B cell (primary cell): ENCODE data around the gene COG3. TPM values are rescaled to one million over a fixed set of nuclear protein-coding genes. Genes with fewer than 3 reads are reported as not detected.
A peak's percentile ranks its signal among the peaks of the same experiment; 100 is the strongest.

Experiments
- ATAC-seq: fragments of 200-7000 bp; cut with Tn5 transposase; one replicate; pipeline ENCODE4 v1.10.0; 2021; ENCODE audit warnings: low read depth, mild to moderate bottlenecking, moderate number of reproducible peaks, moderate library complexity
- CTCF ChIA-PET: fragments of 350-600 bp; sonication (Branson Sonifier 250); formaldehyde crosslinking; loops from one replicate; lab custom pipeline; 2021; ENCODE audit warnings: antibody characterized with exemption, inconsistent platforms; lab: Charles Lee
- POLR2A ChIA-PET: fragments of 350-600 bp; sonication (Branson Sonifier 250); formaldehyde crosslinking; loops from one replicate; lab custom pipeline; 2021; ENCODE audit warnings: antibody characterized with exemption; lab: Charles Lee
- DNase-seq: peaks from one replicate; pipeline ENCODE4 v3.0.0; 2013
- H2AFZ ChIP-seq: 2 replicates; pipeline ENCODE4 v1.6.1; 2012; ENCODE audit warnings: mild to moderate bottlenecking, low read depth, low read length; ENCODE audit not compliant: insufficient read depth, poor library complexity, severe bottlenecking
- H3K27ac ChIP-seq, 2 donors: 1 replicate in 1 of 2; 2 replicates in 1 of 2; pipeline ENCODE4 v1.5.1; 2012 to 2013; ENCODE audit warnings: low read length in 2 of 2, mild to moderate bottlenecking in 2 of 2, moderate library complexity in 1 of 2
- H3K27me3 ChIP-seq, 4 experiments: fragments of 200-600 bp in 1 of 4; sonication (generic) in 1 of 4; replicated peaks in 1 of 4; 1 replicate in 2 of 4; 2 replicates in 2 of 4; pipeline versions ENCODE4 v1.6.1 to v1.7.0; 2013 to 2016; ENCODE audit warnings: low read length in 3 of 4, mild to moderate bottlenecking in 2 of 4, mixed read lengths in 1 of 4, moderate library complexity in 1 of 4; ENCODE audit not compliant: insufficient read depth in 4 of 4, control insufficient read depth in 3 of 4; ENCODE audit errors: control extremely low read depth in 1 of 4
- H3K36me3 ChIP-seq, 2 experiments: replicated peaks in 1 of 2; 1 replicate in 1 of 2; 2 replicates in 1 of 2; pipeline versions ENCODE4 v1.6.1 to v1.7.1; 2013; ENCODE audit warnings: low read length in 1 of 2; ENCODE audit not compliant: insufficient read depth in 2 of 2, control insufficient read depth in 1 of 2; ENCODE audit errors: control extremely low read depth in 1 of 2, extremely low read depth in 1 of 2
- H3K4me1 ChIP-seq, 2 donors: fragments of 200-600 bp in 1 of 2; sonication (generic) in 1 of 2; 1 replicate in 1 of 2; 2 replicates in 1 of 2; pipeline versions ENCODE4 v1.5.1 to v1.6.1; 2013 to 2017; ENCODE audit warnings: low read length in 2 of 2; ENCODE audit not compliant: control insufficient read depth in 2 of 2, insufficient read depth in 2 of 2
- H3K4me2 ChIP-seq: replicated peaks from 2 replicates; pipeline ENCODE3; 2012; ENCODE audit warnings: mild to moderate bottlenecking, low read depth, low read length; ENCODE audit not compliant: poor library complexity, severe bottlenecking
- H3K4me3 ChIP-seq, 5 experiments: fragments of 200-600 bp in 1 of 5; sonication (generic) in 1 of 5; 1 replicate in 3 of 5; 2 replicates in 2 of 5; pipeline versions ENCODE4 v1.5.1 to v1.7.0; 2011 to 2016; ENCODE audit warnings: low read length in 4 of 5, mild to moderate bottlenecking in 4 of 5, low read depth in 2 of 5, control low read depth in 1 of 5, moderate library complexity in 1 of 5; ENCODE audit not compliant: insufficient read depth in 1 of 5; ENCODE audit errors: control extremely low read depth in 1 of 5, extremely low read depth in 1 of 5
- H3K79me2 ChIP-seq: fragments of 200-600 bp; sonication (generic); one replicate; pipeline ENCODE4 v1.6.0; 2016; ENCODE audit warnings: low read length; ENCODE audit not compliant: control insufficient read depth, insufficient read depth
- H3K9ac ChIP-seq: fragments of 200-600 bp; sonication (generic); 2 replicates; pipeline ENCODE4 v1.6.1; 2017; ENCODE audit warnings: mild to moderate bottlenecking, low read length, moderate library complexity
- H3K9me3 ChIP-seq, 3 donors: one replicate each; pipeline versions ENCODE4 v1.6.1 to v1.7.1; 2013; ENCODE audit warnings: low read length in 2 of 3; ENCODE audit not compliant: control insufficient read depth in 2 of 3, insufficient read depth in 1 of 3; ENCODE audit errors: control extremely low read depth in 1 of 3
- H4K20me1 ChIP-seq: 2 replicates; pipeline ENCODE4 v1.6.0; 2012; ENCODE audit warnings: mild to moderate bottlenecking, low read length; ENCODE audit not compliant: insufficient read depth, control insufficient read depth, poor library complexity, severe bottlenecking
- H3K27ac Mint-ChIP-seq: one replicate; pipeline ENCODE4 v1.8.0; 2021; ENCODE audit warnings: mixed read lengths
- H3K27me3 Mint-ChIP-seq: one replicate; pipeline ENCODE4 v1.8.0; 2021; ENCODE audit warnings: mixed read lengths
- H3K4me1 Mint-ChIP-seq: one replicate; pipeline ENCODE4 v1.8.0; 2021; ENCODE audit warnings: mixed read lengths
- H3K4me3 Mint-ChIP-seq: one replicate; pipeline ENCODE4 v1.8.0; 2021; ENCODE audit warnings: mixed read lengths
- H3K9me3 Mint-ChIP-seq: one replicate; pipeline ENCODE4 v1.8.0; 2022; ENCODE audit warnings: mixed read lengths; ENCODE audit not compliant: insufficient read depth
- EZH2 ChIP-seq: IDR thresholded peaks from 2 replicates; pipeline ENCODE4 v1.6.1; 2012; ENCODE audit warnings: borderline replicate concordance, low read depth, mild to moderate bottlenecking, moderate library complexity, low read length; ENCODE audit not compliant: insufficient read depth, poor library complexity, severe bottlenecking
- WGBS: methylation state at CpG from one replicate; pipeline ENCODE4 v1.1.5; 2013; ENCODE audit warnings: missing lambda C conversion rate; ENCODE audit not compliant: insufficient coverage; 5-methylcytosine and 5-hydroxymethylcytosine counted together
- intact Hi-C: fragments of 100-400 bp; cut with micrococcal nuclease; formaldehyde crosslinking; loops from one replicate; pipeline ENCODE4 v1.10.0; 2022
- polyA plus RNA-seq: library from polyadenylated mRNA; depleted of rRNA; stranded (reverse); fragments of >200 nt; gene quantifications from 2 replicates; pipeline ENCODE4 v1.2.3, GENCODE V29; 2012
- total RNA-seq, 2 donors: library from RNA; stranded (reverse); fragments of 120-200 nt in 1 of 2; gene quantifications; 1 replicate in 1 of 2; 2 replicates in 1 of 2; pipeline versions ENCODE4 v1.2.3 to v1.2.4, GENCODE V29; 2013 to 2022
- TF ChIP-seq, protein P1 (sequence below): fragments of 200-600 bp; IDR thresholded peaks from one replicate; pipeline ENCODE4 v1.8.0; 2022; ENCODE audit warnings: antibody characterized with exemption, mild to moderate bottlenecking

COG3 gene
- total and polyA plus RNA-seq, 2 donors (not counting 1 experiment from before 2014, with no cell fraction given) = 29.5 to 37.3 TPM

- intact Hi-C loops = no loop called here
- H3K9me3 Mint-ChIP-seq = no peaks in the 10 kb centered on the region
- DNase-seq = no peak
These were observed 79.8 kb downstream of the COG3 start for GRCh38 chr13:45544520-45544919.

GRCh38 chr13:45545686-45546409 lies 81.1 kb downstream of the COG3 start:
- Mint-ChIP-seq H3K4me3 (no peak overlapping the region), H3K4me1 (no peaks in the 10 kb centered on the region), H3K9me3 (no peaks in the 10 kb centered on the region), H3K27me3 (no peaks in the 10 kb centered on the region), H3K27ac (no peak overlapping the region)
- Histone ChIP-seq H3K9ac (no peak overlapping the region), H3K4me3 (no peak overlapping the region), H3K4me1 (no peaks in the 10 kb centered on the region), H3K9me3 (no peaks in the 10 kb centered on the region), H4K20me1 (no peaks in the 10 kb centered on the region), H3K79me2 (no peaks in the 10 kb centered on the region), H3K27me3 (no peaks in the 10 kb centered on the region), H3K27ac (no peak overlapping the region), H2AFZ (no peak overlapping the region), H3K4me2 (no peak overlapping the region), H3K36me3 (no peaks in the 10 kb centered on the region)
- DNase-seq (no peak), ATAC-seq (peak; percentile 56)
- intact Hi-C loops = no loop called here
- ChIA-PET CTCF (no interaction called here), POLR2A (no interaction called here)
- TF ChIP-seq, protein P1, sequence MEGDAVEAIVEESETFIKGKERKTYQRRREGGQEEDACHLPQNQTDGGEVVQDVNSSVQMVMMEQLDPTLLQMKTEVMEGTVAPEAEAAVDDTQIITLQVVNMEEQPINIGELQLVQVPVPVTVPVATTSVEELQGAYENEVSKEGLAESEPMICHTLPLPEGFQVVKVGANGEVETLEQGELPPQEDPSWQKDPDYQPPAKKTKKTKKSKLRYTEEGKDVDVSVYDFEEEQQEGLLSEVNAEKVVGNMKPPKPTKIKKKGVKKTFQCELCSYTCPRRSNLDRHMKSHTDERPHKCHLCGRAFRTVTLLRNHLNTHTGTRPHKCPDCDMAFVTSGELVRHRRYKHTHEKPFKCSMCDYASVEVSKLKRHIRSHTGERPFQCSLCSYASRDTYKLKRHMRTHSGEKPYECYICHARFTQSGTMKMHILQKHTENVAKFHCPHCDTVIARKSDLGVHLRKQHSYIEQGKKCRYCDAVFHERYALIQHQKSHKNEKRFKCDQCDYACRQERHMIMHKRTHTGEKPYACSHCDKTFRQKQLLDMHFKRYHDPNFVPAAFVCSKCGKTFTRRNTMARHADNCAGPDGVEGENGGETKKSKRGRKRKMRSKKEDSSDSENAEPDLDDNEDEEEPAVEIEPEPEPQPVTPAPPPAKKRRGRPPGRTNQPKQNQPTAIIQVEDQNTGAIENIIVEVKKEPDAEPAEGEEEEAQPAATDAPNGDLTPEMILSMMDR = no peak
- TF ChIP-seq EZH2 = no peak
- 44% methylated on average over 3 of the region's 6 CpGs for WGBS

More at GRCh38 chr13:45544520-45544919, 79.8 kb downstream of the COG3 start:
- Mint-ChIP-seq H3K27me3 (no peaks in the 10 kb centered on the region), H3K4me3 (no peak overlapping the region), H3K27ac (no peak overlapping the region), H3K4me1 (no peaks in the 10 kb centered on the region)
- ATAC-seq = no peak
- H3K9ac ChIP-seq = no peak overlapping the region
- no peaks in the 10 kb centered on the region for H3K4me1 ChIP-seq
- H2AFZ ChIP-seq = no peak overlapping the region
- ChIA-PET POLR2A (no interaction called here), CTCF (interaction anchor here (1.0 kb wide), 1 partner anchor 9 kb away, joined by 4 read pairs; no protein-coding TSS in a partner anchor)
- no peak overlapping the region for H3K4me3 ChIP-seq
- no peaks in the 10 kb centered on the region for H3K36me3 ChIP-seq
- H3K27ac ChIP-seq = no peak overlapping the region
- H3K4me2 ChIP-seq = no peak overlapping the region
- WGBS = 79% methylated on average over 2 of the region's 2 CpGs
- no peaks in the 10 kb centered on the region for H4K20me1 ChIP-seq
- H3K79me2 ChIP-seq = no peaks in the 10 kb centered on the region
- no peaks in the 10 kb centered on the region for H3K27me3 ChIP-seq
- H3K9me3 ChIP-seq = no peaks in the 10 kb centered on the region
- TF ChIP-seq, protein P1 = no peak
- TF ChIP-seq EZH2 = no peak
